Erythroblast (primary cell): ENCODE measurements around the gene ADAM17.

ENCODE experiments used
- GATA1 ChIP-seq: IDR thresholded peaks from 2 replicates; pipeline ENCODE4 v1.6.1; 2011; ENCODE audit warnings: low read depth, mild to moderate bottlenecking, control low read depth, low read length, moderate library complexity
- POLR2A ChIP-seq: IDR thresholded peaks from 2 replicates; pipeline ENCODE4 v1.6.1; 2011; ENCODE audit warnings: mild to moderate bottlenecking, low read length

DNA sequence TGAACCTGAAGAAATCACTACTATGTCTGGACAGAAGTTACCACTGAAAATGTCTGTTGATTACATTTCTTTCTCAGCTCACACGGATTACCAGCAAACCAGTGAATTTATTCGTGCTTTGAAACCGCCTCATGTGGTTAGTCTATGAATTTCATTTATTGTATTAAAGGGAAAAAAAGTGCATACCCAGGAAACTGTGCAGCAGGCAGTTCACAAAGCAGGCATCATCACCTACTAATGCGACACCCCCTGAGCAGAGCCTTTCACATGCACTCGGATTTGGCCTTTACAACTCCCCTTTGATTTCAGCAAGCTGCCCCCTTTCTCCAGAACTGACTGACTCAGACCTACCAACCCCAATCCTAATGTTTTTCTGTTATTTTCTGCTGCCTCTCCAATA, 112.1 kb downstream of the ADAM17 start:
- TF ChIP-seq POLR2A (no peak), GATA1 (no peak)
